WTC11 (cell line): ENCODE data around the gene POU5F1. TPM values are rescaled to one million over a fixed set of nuclear protein-coding genes. Genes with fewer than 3 reads are reported as not detected.

ENCODE experiments used
- ATAC-seq: fragments of 200-7000 bp; cut with Tn5 transposase; 2 replicates; pipeline ENCODE4 v1.10.0; 2021; ENCODE audit warnings: mild to moderate bottlenecking, moderate library complexity
- CTCF ChIA-PET: fragments of 300-600 bp; sonication (Branson Sonifier 250); formaldehyde crosslinking; loops from one replicate; lab custom pipeline; 2021; ENCODE audit warnings: antibody characterized with exemption; lab: Charles Lee
- POLR2A ChIA-PET: fragments of 350-600 bp; sonication (Branson Sonifier 250); formaldehyde crosslinking; loops from one replicate; lab custom pipeline; 2021; ENCODE audit warnings: antibody characterized with exemption; lab: Charles Lee
- DNase-seq: peaks from one replicate; pipeline ENCODE4 v3.0.0; 2021; ENCODE audit warnings: low spot score
- H3K27ac Mint-ChIP-seq: 2 replicates; pipeline ENCODE4 v1.8.0; 2021; ENCODE audit warnings: mixed read lengths
- H3K27me3 Mint-ChIP-seq: 2 replicates; pipeline ENCODE4 v1.8.0; 2021; ENCODE audit warnings: low read depth, mild to moderate bottlenecking, moderate library complexity, mixed read lengths
- H3K36me3 Mint-ChIP-seq: 2 replicates; pipeline ENCODE4 v1.8.0; 2021; ENCODE audit warnings: mixed read lengths
- H3K4me1 Mint-ChIP-seq: 2 replicates; pipeline ENCODE4 v1.8.0; 2022; ENCODE audit warnings: mixed read lengths
- H3K4me3 Mint-ChIP-seq: 2 replicates; pipeline ENCODE4 v1.8.0; 2021; ENCODE audit warnings: mild to moderate bottlenecking, moderate library complexity, mixed read lengths
- H3K9me3 Mint-ChIP-seq: 2 replicates; pipeline ENCODE4 v1.8.0; 2021; ENCODE audit warnings: mixed read lengths
- ATF2 ChIP-seq: sonication (generic); formaldehyde crosslinking; IDR thresholded peaks from 2 replicates; pipeline ENCODE4 v1.8.1; 2022; ENCODE audit warnings: low read depth, missing genetic modification reagents, borderline replicate concordance
- ATF3 ChIP-seq: sonication (generic); formaldehyde crosslinking; conservative IDR thresholded peaks from 2 replicates; pipeline ENCODE4 v1.8.1; 2022; ENCODE audit warnings: mild to moderate bottlenecking, missing genetic modification reagents
- ELF4 ChIP-seq: sonication (generic); formaldehyde crosslinking; IDR thresholded peaks from 2 replicates; pipeline ENCODE4 v1.8.1; 2022; ENCODE audit warnings: low read depth, mild to moderate bottlenecking, moderate library complexity, missing genetic modification reagents
- EMX1 ChIP-seq: fragments of 250-450 bp; sonication (Bioruptor Pico); IDR thresholded peaks from 2 replicates; pipeline ENCODE4 v1.8.0; 2021; ENCODE audit warnings: mild to moderate bottlenecking
- ESRRA ChIP-seq: sonication (generic); formaldehyde crosslinking; IDR thresholded peaks from 2 replicates; pipeline ENCODE4 v1.8.1; 2022; ENCODE audit warnings: mild to moderate bottlenecking, missing genetic modification reagents, borderline replicate concordance
- GABPB1 ChIP-seq: sonication (generic); formaldehyde crosslinking; IDR thresholded peaks from 2 replicates; pipeline ENCODE4 v1.8.1; 2023; ENCODE audit warnings: mild to moderate bottlenecking, missing genetic modification reagents
- HMGXB4 ChIP-seq: sonication (generic); formaldehyde crosslinking; IDR thresholded peaks from 2 replicates; pipeline ENCODE4 v1.8.1; 2023; ENCODE audit warnings: mild to moderate bottlenecking, moderate library complexity, missing genetic modification reagents
- JUN ChIP-seq: sonication (generic); formaldehyde crosslinking; IDR thresholded peaks from 2 replicates; pipeline ENCODE4 v1.8.0; 2023; ENCODE audit warnings: mild to moderate bottlenecking, missing genetic modification reagents
- KAT7 ChIP-seq: sonication (generic); formaldehyde crosslinking; IDR thresholded peaks from 2 replicates; pipeline ENCODE4 v1.8.1; 2023; ENCODE audit warnings: missing genetic modification reagents, mild to moderate bottlenecking, borderline replicate concordance
- PREB ChIP-seq: sonication (generic); formaldehyde crosslinking; IDR thresholded peaks from 2 replicates; pipeline ENCODE4 v1.8.1; 2022; ENCODE audit warnings: mild to moderate bottlenecking, missing genetic modification reagents, moderate library complexity, borderline replicate concordance
- SOX15 ChIP-seq: fragments of 250-450 bp; sonication (Bioruptor Pico); IDR thresholded peaks from 2 replicates; pipeline ENCODE4 v1.9.0; 2021; ENCODE audit warnings: mild to moderate bottlenecking
- ZBTB21 ChIP-seq: sonication (generic); formaldehyde crosslinking; IDR thresholded peaks from 2 replicates; pipeline ENCODE4 v1.8.1; 2023; ENCODE audit warnings: mild to moderate bottlenecking, missing genetic modification reagents, borderline replicate concordance
- ZNF281 ChIP-seq: sonication (generic); formaldehyde crosslinking; IDR thresholded peaks from 2 replicates; pipeline ENCODE4 v1.8.0; 2023; ENCODE audit warnings: mild to moderate bottlenecking, missing genetic modification reagents
- ZNF317 ChIP-seq: sonication (generic); formaldehyde crosslinking; IDR thresholded peaks from 2 replicates; pipeline ENCODE4 v1.8.1; 2023; ENCODE audit warnings: low read depth, mild to moderate bottlenecking, moderate library complexity, missing genetic modification reagents, borderline replicate concordance
- ZNF396 ChIP-seq: fragments of 250-450 bp; sonication (Bioruptor Pico); IDR thresholded peaks from 2 replicates; pipeline ENCODE4 v1.8.0; 2021; ENCODE audit warnings: mild to moderate bottlenecking, moderate library complexity, borderline replicate concordance
- total RNA-seq: library from RNA; stranded (reverse); gene quantifications from 3 replicates; pipeline ENCODE4 v1.2.3, GENCODE V29; 2021

Gene POU5F1
- total RNA-seq, 1 experiment from 2014 or later = 2,735 TPM

GRCh38 chr6:31178143-31179041 lies 7.9 kb upstream of the POU5F1 start:
- CTCF ChIA-PET = interaction anchor here (1.0 kb wide), 1 partner anchor 20 kb away, joined by 5 read pairs; the partner anchor contains the start of gene TCF19
- ATAC-seq (no peak), DNase-seq (no peak)
- Mint-ChIP-seq H3K36me3 (peaks cover 9% of the 10 kb centered on the region), H3K4me1 (peaks cover 65% of the 10 kb centered on the region), H3K4me3 (no peak overlapping the region), H3K27me3 (no peaks in the 10 kb centered on the region), H3K9me3 (no peaks in the 10 kb centered on the region), H3K27ac (peak overlapping the region; percentile 39)
- no peak for TF ChIP-seq ATF2
- TF ChIP-seq GABPB1 = no peak
- no peak for TF ChIP-seq HMGXB4 (CRISPR knock-in tag)
- no peak for TF ChIP-seq EMX1 (CRISPR knock-in tag)
- no peak for TF ChIP-seq ELF4 (CRISPR knock-in tag)
- no peak for TF ChIP-seq JUN (CRISPR knock-in tag)
- TF ChIP-seq ZNF317 (CRISPR knock-in tag) = no peak
- TF ChIP-seq SOX15 = no peak
- POLR2A ChIA-PET = no interaction called here

- H3K4me1 Mint-ChIP-seq = peaks cover 71% of the 10 kb centered on the region
- CTCF ChIA-PET = interaction anchor here (1.1 to 1.9 kb wide), 3 partner anchors 13 to 191 kb away, joined by 3 to 7 read pairs (median 4); partner anchors contain the start of gene TCF19
- H3K4me3 Mint-ChIP-seq = no peak overlapping the region
- H3K36me3 Mint-ChIP-seq = peaks cover 9% of the 10 kb centered on the region
- no peaks in the 10 kb centered on the region for H3K9me3 Mint-ChIP-seq
- POLR2A ChIA-PET = interaction anchor here (0.6 kb wide), 1 partner anchor 657 kb away, joined by 3 read pairs; no protein-coding TSS in a partner anchor
- TF ChIP-seq ESRRA (no peak), ZNF281 (CRISPR knock-in tag) (no peak), ZNF396 (CRISPR knock-in tag) (no peak), KAT7 (CRISPR knock-in tag) (no peak), ZBTB21 (CRISPR knock-in tag) (no peak), ATF3 (CRISPR knock-in tag) (no peak), PREB (CRISPR knock-in tag) (no peak)
- DNase-seq (no peak), ATAC-seq (no peak)
- peak overlapping the region; percentile 62; the same call in 1 of the 2 replicates for H3K27ac Mint-ChIP-seq
- no peaks in the 10 kb centered on the region for H3K27me3 Mint-ChIP-seq
Observed at GRCh38 chr6:31175971-31176370, 5.5 kb upstream of the POU5F1 start.
